H1 (cell line): ENCODE data around the gene NFASC. TPM values are rescaled to one million over a fixed set of nuclear protein-coding genes. Genes with fewer than 3 reads are reported as not detected.

Source experiments
- EZH2 ChIP-seq: fragments of 200-600 bp; sonication (generic); IDR thresholded peaks from 2 replicates; pipeline ENCODE4 v1.7.1; 2012; ENCODE audit warnings: low read depth, mild to moderate bottlenecking, moderate library complexity, low read length, inconsistent platforms; ENCODE audit not compliant: severe bottlenecking
- HDAC2 ChIP-seq, 2 experiments: fragments of 300-600 bp in 1 of 2; sonication (generic) in 1 of 2; IDR thresholded peaks; 2 replicates each; pipeline ENCODE4 v1.6.1; 2011 to 2012; ENCODE audit warnings: low read depth in 2 of 2, low read length in 2 of 2, mild to moderate bottlenecking in 2 of 2, moderate library complexity in 2 of 2, borderline replicate concordance in 1 of 2, inconsistent platforms in 1 of 2
- RNF2 ChIP-seq: fragments of 200-900, 300-1000 bp; sonication (generic); IDR thresholded peaks from 2 replicates; pipeline ENCODE4 v1.7.1; 2016; ENCODE audit warnings: borderline replicate concordance, low read depth, mild to moderate bottlenecking, antibody characterized with exemption, low read length; ENCODE audit not compliant: poor library complexity, severe bottlenecking; ENCODE audit errors: missing control alignments
- TAF7 ChIP-seq: optimal IDR thresholded peaks from 2 replicates; pipeline ENCODE3; 2011; ENCODE audit warnings: low read depth, mild to moderate bottlenecking, inconsistent platforms, low read length, moderate library complexity, borderline replicate concordance
- TBP ChIP-seq: IDR thresholded peaks from 2 replicates; pipeline ENCODE4 v1.6.1; 2011; ENCODE audit warnings: low read depth, low read length, improper control_type of control experiment
- polyA plus RNA-seq, 7 experiments: library from polyadenylated mRNA; depleted of rRNA in 3 of 7; stranded (reverse) in 5 of 7; unstranded in 2 of 7; fragments of >200 nt in 5 of 7; fragments of 200-250 nt in 2 of 7; gene quantifications; 1 replicate in 5 of 7; 2 replicates in 1 of 7; 4 replicates in 1 of 7; pipeline versions ENCODE4 v1.2.1 to v1.2.3, GENCODE V29; 2011 to 2013; ENCODE audit warnings: missing spikeins in 2 of 7, mixed read lengths in 2 of 7
- total RNA-seq: library from RNA; stranded (reverse); fragmentation: NEBNext Ultra II Directional; extraction: Animal tissue kit (Norgen Biotek cat#: 25700); gene quantifications from 2 replicates; pipeline ENCODE4 v1.2.1, GENCODE V29; 2021

NFASC gene
- total and polyA plus RNA-seq, 2 of the 8 experiments (the other 6 are each of a cell fraction or from before 2014, with no cell fraction given) = 5.0 to 15.2 TPM

GRCh38 chr1:204883405-204883804 is 12.7 kb downstream of the NFASC start (continued):
- no peak for TF ChIP-seq TBP
- TF ChIP-seq HDAC2 (IDR thresholded peaks at IDR 0.05; ENCODE audit: borderline replicate concordance in 1 of 2, low read depth in 2 of 2, low read length in 2 of 2) = no peak
- TF ChIP-seq TAF7 = no peak
- no peak for TF ChIP-seq EZH2
- TF ChIP-seq RNF2 = no peak
